Breast epithelium (tissue), 3 donors: ENCODE data around the gene PRKG1.

Source experiments
- POLR2A ChIP-seq: fragments of 450-650 bp; IDR thresholded peaks from one replicate; pipeline ENCODE4 v1.6.1; 2016; ENCODE audit warnings: antibody characterized with exemption, mild to moderate bottlenecking, moderate library complexity
- POLR2AphosphoS5 ChIP-seq, 3 donors: sonication (generic); formaldehyde crosslinking; IDR thresholded peaks; one replicate each; pipeline ENCODE4 v1.6.1; 2017; ENCODE audit warnings: antibody characterized with exemption in 3 of 3
- TF ChIP-seq, protein P1 (sequence below), 3 donors: fragments of 450-650 bp; IDR thresholded peaks; one replicate each; pipeline ENCODE4 v1.5.1; 2016 to 2017; ENCODE audit warnings: antibody characterized with exemption in 3 of 3, mild to moderate bottlenecking in 3 of 3, moderate library complexity in 3 of 3

DNA sequence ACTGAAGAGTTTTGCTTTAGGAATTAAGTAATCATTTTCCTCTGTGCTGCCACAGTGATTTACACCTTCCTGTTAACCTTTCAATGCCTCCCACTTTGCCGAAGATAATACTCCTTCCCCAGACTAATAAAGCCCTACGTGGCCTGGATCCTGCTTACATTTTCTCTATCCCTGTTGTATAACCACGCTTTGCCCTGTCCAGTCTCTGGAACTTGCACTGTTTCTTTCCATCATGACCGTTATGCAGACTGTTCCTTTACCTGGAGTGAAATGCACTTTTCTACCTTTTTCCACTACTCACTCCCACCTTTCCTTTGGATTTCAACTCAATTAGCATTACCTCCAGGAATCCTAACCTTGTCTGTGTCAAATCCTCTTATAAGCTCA, 154.4 kb downstream of the PRKG1 start:
- TF ChIP-seq, protein P1, sequence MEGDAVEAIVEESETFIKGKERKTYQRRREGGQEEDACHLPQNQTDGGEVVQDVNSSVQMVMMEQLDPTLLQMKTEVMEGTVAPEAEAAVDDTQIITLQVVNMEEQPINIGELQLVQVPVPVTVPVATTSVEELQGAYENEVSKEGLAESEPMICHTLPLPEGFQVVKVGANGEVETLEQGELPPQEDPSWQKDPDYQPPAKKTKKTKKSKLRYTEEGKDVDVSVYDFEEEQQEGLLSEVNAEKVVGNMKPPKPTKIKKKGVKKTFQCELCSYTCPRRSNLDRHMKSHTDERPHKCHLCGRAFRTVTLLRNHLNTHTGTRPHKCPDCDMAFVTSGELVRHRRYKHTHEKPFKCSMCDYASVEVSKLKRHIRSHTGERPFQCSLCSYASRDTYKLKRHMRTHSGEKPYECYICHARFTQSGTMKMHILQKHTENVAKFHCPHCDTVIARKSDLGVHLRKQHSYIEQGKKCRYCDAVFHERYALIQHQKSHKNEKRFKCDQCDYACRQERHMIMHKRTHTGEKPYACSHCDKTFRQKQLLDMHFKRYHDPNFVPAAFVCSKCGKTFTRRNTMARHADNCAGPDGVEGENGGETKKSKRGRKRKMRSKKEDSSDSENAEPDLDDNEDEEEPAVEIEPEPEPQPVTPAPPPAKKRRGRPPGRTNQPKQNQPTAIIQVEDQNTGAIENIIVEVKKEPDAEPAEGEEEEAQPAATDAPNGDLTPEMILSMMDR (IDR thresholded peaks at IDR 0.05) = no peak
- no peak for TF ChIP-seq POLR2A
- no peak for TF ChIP-seq POLR2AphosphoS5 (IDR thresholded peaks at IDR 0.05)
